CD14-positive monocyte (primary cell): ENCODE measurements around the gene MYLK2. TPM values are rescaled to one million over a fixed set of nuclear protein-coding genes. Genes with fewer than 3 reads are reported as not detected.

ENCODE experiments used
- DNase-seq, 3 donors: peaks; one replicate each; pipeline ENCODE4 v3.0.0-alpha.2; 2011 to 2022
- H2AFZ ChIP-seq: 2 replicates; pipeline ENCODE4 v1.6.0; 2012; ENCODE audit warnings: mild to moderate bottlenecking, low read depth, low read length, inconsistent platforms; ENCODE audit not compliant: insufficient read depth, poor library complexity, severe bottlenecking
- H3K27ac ChIP-seq, 2 donors: 1 replicate in 1 of 2; 2 replicates in 1 of 2; pipeline ENCODE4 v1.5.1; 2012 to 2013; ENCODE audit warnings: low read length in 2 of 2, control low read depth in 1 of 2, inconsistent platforms in 1 of 2, low read depth in 1 of 2, mild to moderate bottlenecking in 1 of 2
- H3K27me3 ChIP-seq, 2 donors: one replicate each; pipeline versions ENCODE4 v1.6.0 to v1.6.1; 2011 to 2013; ENCODE audit warnings: low read length in 2 of 2; ENCODE audit not compliant: control insufficient read depth in 2 of 2, insufficient read depth in 2 of 2
- H3K36me3 ChIP-seq, 2 donors: replicated peaks in 1 of 2; 1 replicate in 1 of 2; 2 replicates in 1 of 2; pipeline versions ENCODE4 v1.5.1 to v1.6.1; 2012 to 2013; ENCODE audit warnings: low read length in 2 of 2, control low read depth in 1 of 2, inconsistent platforms in 1 of 2, mild to moderate bottlenecking in 1 of 2; ENCODE audit not compliant: insufficient read depth in 2 of 2, control insufficient read depth in 1 of 2
- H3K4me1 ChIP-seq, 2 donors: 1 replicate in 1 of 2; 2 replicates in 1 of 2; pipeline versions ENCODE4 v1.5.1 to v1.6.1; 2012 to 2013; ENCODE audit warnings: low read length in 2 of 2, control low read depth in 1 of 2, inconsistent platforms in 1 of 2, mild to moderate bottlenecking in 1 of 2, moderate library complexity in 1 of 2; ENCODE audit not compliant: insufficient read depth in 2 of 2, control insufficient read depth in 1 of 2
- H3K4me2 ChIP-seq: replicated peaks from 2 replicates; pipeline ENCODE3; 2012; ENCODE audit warnings: low read length, moderate library complexity, mild to moderate bottlenecking; ENCODE audit not compliant: poor library complexity, severe bottlenecking; ENCODE audit errors: extremely low read depth
- H3K4me3 ChIP-seq, 3 experiments: fragments of 200-600 bp in 1 of 3; sonication (generic) in 1 of 3; replicated peaks in 1 of 3; 1 replicate in 2 of 3; 2 replicates in 1 of 3; pipeline ENCODE4 v1.5.1; 2011 to 2013; ENCODE audit warnings: low read length in 3 of 3, mild to moderate bottlenecking in 3 of 3, control low read depth in 2 of 3, low read depth in 2 of 3, inconsistent platforms in 1 of 3, moderate library complexity in 1 of 3
- H3K79me2 ChIP-seq: 2 replicates; pipeline ENCODE4 v1.6.0; 2012; ENCODE audit warnings: mild to moderate bottlenecking, control low read depth, inconsistent platforms, low read length, moderate library complexity; ENCODE audit not compliant: insufficient read depth
- H3K9ac ChIP-seq: 2 replicates; pipeline ENCODE4 v1.6.0; 2017; ENCODE audit warnings: low read length, mild to moderate bottlenecking; ENCODE audit not compliant: insufficient read depth, poor library complexity, severe bottlenecking
- H3K9me3 ChIP-seq, 2 donors: replicated peaks in 1 of 2; 1 replicate in 1 of 2; 2 replicates in 1 of 2; pipeline versions ENCODE4 v1.5.1 to v1.6.1; 2012 to 2013; ENCODE audit warnings: low read length in 2 of 2, control low read depth in 1 of 2; ENCODE audit not compliant: control insufficient read depth in 1 of 2, insufficient read depth in 1 of 2
- H4K20me1 ChIP-seq: 2 replicates; pipeline ENCODE4 v1.6.0; 2012; ENCODE audit warnings: mild to moderate bottlenecking, low read length, control low read depth, moderate library complexity; ENCODE audit not compliant: insufficient read depth
- H3K27ac Mint-ChIP-seq, 7 donors: one replicate each; pipeline ENCODE4 v1.8.0; 2020; ENCODE audit warnings: mild to moderate bottlenecking in 7 of 7, mixed read lengths in 7 of 7, moderate library complexity in 6 of 7, inconsistent platforms in 2 of 7
- H3K27me3 Mint-ChIP-seq, 3 donors: one replicate each; pipeline ENCODE4 v1.8.0; 2021 to 2022; ENCODE audit warnings: low read depth in 3 of 3, mild to moderate bottlenecking in 3 of 3, mixed read lengths in 3 of 3, moderate library complexity in 3 of 3, inconsistent platforms in 1 of 3
- H3K36me3 Mint-ChIP-seq, 2 donors: one replicate each; pipeline ENCODE4 v1.8.0; 2020; ENCODE audit warnings: mixed read lengths in 2 of 2, inconsistent platforms in 1 of 2, mild to moderate bottlenecking in 1 of 2
- H3K4me1 Mint-ChIP-seq: one replicate; pipeline ENCODE4 v1.8.0; 2020; ENCODE audit warnings: mild to moderate bottlenecking, mixed read lengths
- H3K4me3 Mint-ChIP-seq, 2 donors: one replicate each; pipeline ENCODE4 v1.8.0; 2020; ENCODE audit warnings: mild to moderate bottlenecking in 2 of 2, mixed read lengths in 2 of 2, moderate library complexity in 1 of 2
- H3K9me3 Mint-ChIP-seq, 7 donors: one replicate each; pipeline ENCODE4 v1.8.0; 2020 to 2022; ENCODE audit warnings: mixed read lengths in 7 of 7, mild to moderate bottlenecking in 6 of 7, moderate library complexity in 6 of 7, inconsistent platforms in 2 of 7
- WGBS: methylation state at CpG from one replicate; pipeline ENCODE4 v1.1.5; 2013; ENCODE audit warnings: missing lambda C conversion rate; ENCODE audit not compliant: insufficient coverage; 5-methylcytosine and 5-hydroxymethylcytosine counted together
- intact Hi-C, 2 donors: fragments of 100-400 bp; cut with micrococcal nuclease; formaldehyde crosslinking; loops; one replicate each; pipeline versions ENCODE4 v1.15.0 to v1.15.1; 2023
- polyA plus RNA-seq, 3 donors: library from polyadenylated mRNA; depleted of rRNA in 1 of 3; unstranded in 2 of 3; stranded (reverse) in 1 of 3; fragments of 300-500 nt in 2 of 3; fragments of >200 nt in 1 of 3; fragmentation: Illumina TruSeq in 2 of 3; gene quantifications; 1 replicate in 2 of 3; 2 replicates in 1 of 3; pipeline ENCODE4 v1.2.3, GENCODE V29; 2012 to 2021
- TF ChIP-seq, protein P1 (sequence below): fragments of 200-600 bp; IDR thresholded peaks from one replicate; pipeline ENCODE4 v1.8.0; 2022; ENCODE audit warnings: antibody characterized with exemption, mild to moderate bottlenecking

Gene MYLK2
- polyA plus RNA-seq, 3 donors = not detected

DNA sequence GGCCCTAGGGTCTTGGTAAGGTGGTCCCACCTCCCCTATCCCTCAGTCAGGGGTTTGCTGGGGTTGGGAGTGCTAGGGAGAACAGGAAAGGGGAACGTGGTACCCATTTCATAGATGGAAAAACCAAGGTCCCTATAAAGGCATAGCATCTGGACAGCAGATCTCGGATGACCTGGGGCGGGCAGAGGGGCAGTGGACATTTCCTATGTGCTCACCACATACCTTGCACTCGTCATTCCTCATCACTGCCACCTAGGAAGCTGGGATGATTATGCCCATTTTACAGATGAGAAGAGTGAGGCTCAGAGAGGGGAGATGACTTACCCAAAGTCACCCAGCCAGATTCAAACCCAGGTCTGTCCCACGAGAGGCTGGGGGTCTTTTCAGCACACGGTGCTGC lies 12.1 kb downstream of the MYLK2 start:
- Histone ChIP-seq H3K4me3 (no peak overlapping the region), H2AFZ (no peak overlapping the region), H3K27me3 (peaks cover 0 to 20% of the 10 kb centered on the region in 2 donors), H4K20me1 (no peaks in the 10 kb centered on the region), H3K9me3 (no peaks in the 10 kb centered on the region), H3K9ac (no peak overlapping the region), H3K4me2 (no peak overlapping the region), H3K4me1 (peaks cover 11 to 13% of the 10 kb centered on the region in 2 donors), H3K79me2 (no peaks in the 10 kb centered on the region), H3K36me3 (no peaks in the 10 kb centered on the region), H3K27ac (no peak overlapping the region)
- Mint-ChIP-seq H3K4me3 (no peak overlapping the region), H3K4me1 (no peaks in the 10 kb centered on the region), H3K27ac (no peak overlapping the region), H3K9me3 (peaks cover 0 to 2% (median 0%) of the 10 kb centered on the region in 7 donors), H3K36me3 (peaks cover 0 to 2% of the 10 kb centered on the region in 2 donors), H3K27me3 (peaks cover 17 to 35% (median 34%) of the 10 kb centered on the region in 3 donors)
- WGBS = 87% methylated on average over 3 of the region's 6 CpGs
- TF ChIP-seq, protein P1, sequence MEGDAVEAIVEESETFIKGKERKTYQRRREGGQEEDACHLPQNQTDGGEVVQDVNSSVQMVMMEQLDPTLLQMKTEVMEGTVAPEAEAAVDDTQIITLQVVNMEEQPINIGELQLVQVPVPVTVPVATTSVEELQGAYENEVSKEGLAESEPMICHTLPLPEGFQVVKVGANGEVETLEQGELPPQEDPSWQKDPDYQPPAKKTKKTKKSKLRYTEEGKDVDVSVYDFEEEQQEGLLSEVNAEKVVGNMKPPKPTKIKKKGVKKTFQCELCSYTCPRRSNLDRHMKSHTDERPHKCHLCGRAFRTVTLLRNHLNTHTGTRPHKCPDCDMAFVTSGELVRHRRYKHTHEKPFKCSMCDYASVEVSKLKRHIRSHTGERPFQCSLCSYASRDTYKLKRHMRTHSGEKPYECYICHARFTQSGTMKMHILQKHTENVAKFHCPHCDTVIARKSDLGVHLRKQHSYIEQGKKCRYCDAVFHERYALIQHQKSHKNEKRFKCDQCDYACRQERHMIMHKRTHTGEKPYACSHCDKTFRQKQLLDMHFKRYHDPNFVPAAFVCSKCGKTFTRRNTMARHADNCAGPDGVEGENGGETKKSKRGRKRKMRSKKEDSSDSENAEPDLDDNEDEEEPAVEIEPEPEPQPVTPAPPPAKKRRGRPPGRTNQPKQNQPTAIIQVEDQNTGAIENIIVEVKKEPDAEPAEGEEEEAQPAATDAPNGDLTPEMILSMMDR = no peak
- intact Hi-C loops = no loop called here
- DNase-seq = no peak

DNA sequence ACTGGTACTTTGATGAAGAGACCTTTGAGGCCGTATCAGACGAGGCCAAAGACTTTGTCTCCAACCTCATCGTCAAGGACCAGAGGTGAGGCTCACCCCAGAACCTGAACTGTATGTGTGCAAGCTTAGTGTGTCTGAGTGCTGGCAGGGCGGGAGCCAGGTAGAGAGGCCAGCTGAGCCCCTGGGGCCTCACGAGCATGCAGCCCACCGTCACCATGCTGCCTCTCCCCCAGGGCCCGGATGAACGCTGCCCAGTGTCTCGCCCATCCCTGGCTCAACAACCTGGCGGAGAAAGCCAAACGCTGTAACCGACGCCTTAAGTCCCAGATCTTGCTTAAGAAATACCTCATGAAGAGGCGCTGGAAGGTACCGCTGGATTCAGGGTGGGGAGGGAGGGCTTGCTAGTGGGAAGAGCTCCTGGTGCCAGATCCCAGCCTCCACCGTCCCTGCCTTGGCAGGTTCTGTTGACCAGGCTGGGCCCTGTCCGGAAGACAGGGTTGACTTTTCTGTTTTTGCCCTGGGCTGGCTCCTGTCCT lies 12.7 kb downstream of the MYLK2 start:
- H4K20me1 ChIP-seq = no peaks in the 10 kb centered on the region
- no peak overlapping the region for H3K27ac Mint-ChIP-seq
- H3K27me3 ChIP-seq = peaks cover 0 to 20% of the 10 kb centered on the region in 2 donors

More for the DNA sequence above, 12.7 kb downstream of the MYLK2 start:
- H3K4me2 ChIP-seq = no peak overlapping the region
- TF ChIP-seq, protein P1 = no peak
- H3K36me3 Mint-ChIP-seq = peaks cover 0 to 2% of the 10 kb centered on the region in 2 donors
- H3K79me2 ChIP-seq = no peaks in the 10 kb centered on the region
- intact Hi-C loops = no loop called here
- H2AFZ ChIP-seq = no peak overlapping the region
- no peak overlapping the region for H3K9ac ChIP-seq
- H3K4me1 ChIP-seq = peaks cover 18 to 20% of the 10 kb centered on the region in 2 donors
- no peak overlapping the region for H3K27ac ChIP-seq
- no peak for DNase-seq
- H3K4me1 Mint-ChIP-seq = no peaks in the 10 kb centered on the region
- no peak overlapping the region for H3K4me3 ChIP-seq
- WGBS = 96% methylated on average over 16 of the region's 17 CpGs
- no peaks in the 10 kb centered on the region for H3K9me3 ChIP-seq
- H3K27me3 Mint-ChIP-seq = peaks cover 17 to 39% (median 34%) of the 10 kb centered on the region in 3 donors
- no peak overlapping the region for H3K4me3 Mint-ChIP-seq
- H3K9me3 Mint-ChIP-seq = peaks cover 0 to 2% (median 0%) of the 10 kb centered on the region in 7 donors
- H3K36me3 ChIP-seq = no peaks in the 10 kb centered on the region
